ENCODE measurements around the gene NOVA2. TPM values are rescaled to one million over a fixed set of nuclear protein-coding genes. Genes with fewer than 3 reads are reported as not detected.

The NOVA2 gene
- total RNA-seq, 1 experiment from 2014 or later, result 2.5 TPM

DNA sequence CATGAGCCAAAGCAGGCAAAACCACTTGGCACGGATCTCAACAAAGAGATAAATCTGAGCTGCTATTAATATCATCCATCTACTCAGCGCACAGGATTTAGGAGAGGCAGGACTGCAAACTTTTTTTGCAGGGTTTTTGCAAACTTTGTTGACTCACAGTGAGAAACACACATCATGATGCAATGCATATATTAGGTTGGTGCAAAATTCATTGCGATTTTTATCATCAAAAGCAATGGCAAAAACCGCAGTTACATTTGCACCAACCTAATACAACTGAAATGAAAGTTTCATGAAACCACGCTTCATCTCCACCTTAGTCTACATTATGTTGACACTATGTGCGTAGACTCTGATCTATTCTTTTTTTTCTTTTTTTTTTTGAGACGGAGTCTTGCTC is 4.5 kb upstream of the NOVA2 start (continued):
- TF ChIP-seq, protein P1, sequence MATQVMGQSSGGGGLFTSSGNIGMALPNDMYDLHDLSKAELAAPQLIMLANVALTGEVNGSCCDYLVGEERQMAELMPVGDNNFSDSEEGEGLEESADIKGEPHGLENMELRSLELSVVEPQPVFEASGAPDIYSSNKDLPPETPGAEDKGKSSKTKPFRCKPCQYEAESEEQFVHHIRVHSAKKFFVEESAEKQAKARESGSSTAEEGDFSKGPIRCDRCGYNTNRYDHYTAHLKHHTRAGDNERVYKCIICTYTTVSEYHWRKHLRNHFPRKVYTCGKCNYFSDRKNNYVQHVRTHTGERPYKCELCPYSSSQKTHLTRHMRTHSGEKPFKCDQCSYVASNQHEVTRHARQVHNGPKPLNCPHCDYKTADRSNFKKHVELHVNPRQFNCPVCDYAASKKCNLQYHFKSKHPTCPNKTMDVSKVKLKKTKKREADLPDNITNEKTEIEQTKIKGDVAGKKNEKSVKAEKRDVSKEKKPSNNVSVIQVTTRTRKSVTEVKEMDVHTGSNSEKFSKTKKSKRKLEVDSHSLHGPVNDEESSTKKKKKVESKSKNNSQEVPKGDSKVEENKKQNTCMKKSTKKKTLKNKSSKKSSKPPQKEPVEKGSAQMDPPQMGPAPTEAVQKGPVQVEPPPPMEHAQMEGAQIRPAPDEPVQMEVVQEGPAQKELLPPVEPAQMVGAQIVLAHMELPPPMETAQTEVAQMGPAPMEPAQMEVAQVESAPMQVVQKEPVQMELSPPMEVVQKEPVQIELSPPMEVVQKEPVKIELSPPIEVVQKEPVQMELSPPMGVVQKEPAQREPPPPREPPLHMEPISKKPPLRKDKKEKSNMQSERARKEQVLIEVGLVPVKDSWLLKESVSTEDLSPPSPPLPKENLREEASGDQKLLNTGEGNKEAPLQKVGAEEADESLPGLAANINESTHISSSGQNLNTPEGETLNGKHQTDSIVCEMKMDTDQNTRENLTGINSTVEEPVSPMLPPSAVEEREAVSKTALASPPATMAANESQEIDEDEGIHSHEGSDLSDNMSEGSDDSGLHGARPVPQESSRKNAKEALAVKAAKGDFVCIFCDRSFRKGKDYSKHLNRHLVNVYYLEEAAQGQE (IDR thresholded peaks at IDR 0.05; ENCODE audit: low read depth), result no peak
- no peak for TF ChIP-seq ELF1 (IDR thresholded peaks at IDR 0.05; ENCODE audit: borderline replicate concordance, low read depth)

DNA sequence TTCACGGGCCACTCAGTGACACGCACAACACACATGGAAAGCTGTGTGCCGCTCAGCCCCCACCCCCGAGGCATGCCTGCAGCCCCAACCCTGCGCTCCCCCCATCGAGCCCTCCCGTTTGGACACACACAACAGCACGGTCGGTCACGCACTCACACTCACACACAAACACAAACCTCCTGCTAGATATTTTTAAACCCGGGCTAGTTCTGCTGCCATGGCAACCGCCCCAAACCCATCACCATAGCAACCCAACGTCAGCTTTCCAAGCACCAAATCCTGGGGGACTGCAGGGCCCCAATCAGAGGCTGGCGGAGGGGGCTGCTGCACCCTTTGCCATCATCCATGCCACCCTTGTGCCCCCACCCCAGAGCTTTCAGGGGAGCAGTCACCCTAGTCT is 2.5 kb upstream of the NOVA2 start:
- no TSS peak for BruUV-seq (replicated peaks)
- ATAC-seq, result no peak
- ChIA-PET CTCF (no interaction called here), RAD21 (ENCODE audit: low non-redundant PET in 1 of 2, low total read pairs in 2 of 2, uncharacterized antibody in 2 of 2, unreplicated experiment in 2 of 2) (no interaction called here), POLR2A (no interaction called here)
- Histone ChIP-seq H3K9me3 (ENCODE audit: control insufficient read depth in 1 of 2, insufficient read depth in 1 of 2, low read depth in 1 of 2, low read length in 2 of 2) (no peaks in the 10 kb centered on the region), H3K79me2 (ENCODE audit: insufficient read depth, low read length) (no peaks in the 10 kb centered on the region), H2AFZ (ENCODE audit: low read depth, low read length, poor library complexity, severe bottlenecking) (no peak overlapping the region), H3K9me2 (ENCODE audit: insufficient read depth) (no peaks in the 10 kb centered on the region), H3K4me1 (ENCODE audit: control insufficient read depth in 1 of 2, insufficient read depth in 2 of 2, low read length in 2 of 2) (peaks cover 0 to 18% of the 10 kb centered on the region in 2 experiments; a peak in 3 of 4 replicates), H3K4me2 (ENCODE audit: low read length) (no peak overlapping the region), H3K27me3 (ENCODE audit: insufficient read depth, low read length) (no peaks in the 10 kb centered on the region; the same call in 1 of the 2 replicates), H4K20me1 (ENCODE audit: insufficient read depth) (no peaks in the 10 kb centered on the region), H3K4me3 (replicated peaks in 1 of 2; ENCODE audit: low read depth in 1 of 2, low read length in 2 of 2) (no peak overlapping the region), H3K9ac (ENCODE audit: low read length) (no peak overlapping the region), H3K27ac (ENCODE audit: low read depth, low read length) (no peak overlapping the region), H3K36me3 (ENCODE audit: control insufficient read depth in 1 of 2, insufficient read depth in 2 of 2, low read length in 2 of 2) (no peaks in the 10 kb centered on the region)
- DNase-seq (ENCODE audit: low read depth, low spot score), result no peak
- intact Hi-C loops (cut with micrococcal nuclease), result no loop called here
- TF ChIP-seq SRF (IDR thresholded peaks at IDR 0.05; ENCODE audit: low read depth) (no peak), CBX3 (IDR thresholded peaks at IDR 0.05; ENCODE audit: low read depth) (no peak), TCF7L2 (IDR thresholded peaks at IDR 0.05; ENCODE audit: borderline replicate concordance, extremely low read depth, insufficient read depth, insufficient read length) (no peak), RAD21 (IDR thresholded peaks at IDR 0.05; ENCODE audit: low read depth) (no peak), FOSL1 (IDR thresholded peaks at IDR 0.05; ENCODE audit: low read depth) (no peak), POLR2A (IDR thresholded peaks at IDR 0.05; ENCODE audit: borderline replicate concordance, extremely low read depth, insufficient read depth, insufficient read length) (no peak), SIN3A (IDR thresholded peaks at IDR 0.05; ENCODE audit: low read depth) (no peak), SP1 (IDR thresholded peaks at IDR 0.05; ENCODE audit: low read depth) (no peak), ZFX (IDR thresholded peaks at IDR 0.05) (no peak), EZH2phosphoT487 (IDR thresholded peaks at IDR 0.05; ENCODE audit: borderline replicate concordance) (no peak), CEBPB (IDR thresholded peaks at IDR 0.05; ENCODE audit: low read depth) (no peak)
- TF ChIP-seq, protein P2, sequence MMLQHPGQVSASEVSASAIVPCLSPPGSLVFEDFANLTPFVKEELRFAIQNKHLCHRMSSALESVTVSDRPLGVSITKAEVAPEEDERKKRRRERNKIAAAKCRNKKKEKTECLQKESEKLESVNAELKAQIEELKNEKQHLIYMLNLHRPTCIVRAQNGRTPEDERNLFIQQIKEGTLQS (IDR thresholded peaks at IDR 0.05), result no peak
- TF ChIP-seq, protein P1 (IDR thresholded peaks at IDR 0.05; ENCODE audit: low read depth), result no peak
- TF ChIP-seq, protein P3, sequence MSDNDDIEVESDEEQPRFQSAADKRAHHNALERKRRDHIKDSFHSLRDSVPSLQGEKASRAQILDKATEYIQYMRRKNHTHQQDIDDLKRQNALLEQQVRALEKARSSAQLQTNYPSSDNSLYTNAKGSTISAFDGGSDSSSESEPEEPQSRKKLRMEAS (IDR thresholded peaks at IDR 0.05), result no peak
